ENCODE measurements around the gene COL27A1. TPM values are rescaled to one million over a fixed set of nuclear protein-coding genes. Genes with fewer than 3 reads are reported as not detected.
"Not testable (repeated sequence)": the region's sequence is repeated elsewhere in the genome, so short reads cannot be mapped to it uniquely, and the experiment has no call there.

The COL27A1 gene
- total and polyA plus RNA-seq, 2 experiments from 2014 or later: 10.5 to 18.0 TPM

DNA sequence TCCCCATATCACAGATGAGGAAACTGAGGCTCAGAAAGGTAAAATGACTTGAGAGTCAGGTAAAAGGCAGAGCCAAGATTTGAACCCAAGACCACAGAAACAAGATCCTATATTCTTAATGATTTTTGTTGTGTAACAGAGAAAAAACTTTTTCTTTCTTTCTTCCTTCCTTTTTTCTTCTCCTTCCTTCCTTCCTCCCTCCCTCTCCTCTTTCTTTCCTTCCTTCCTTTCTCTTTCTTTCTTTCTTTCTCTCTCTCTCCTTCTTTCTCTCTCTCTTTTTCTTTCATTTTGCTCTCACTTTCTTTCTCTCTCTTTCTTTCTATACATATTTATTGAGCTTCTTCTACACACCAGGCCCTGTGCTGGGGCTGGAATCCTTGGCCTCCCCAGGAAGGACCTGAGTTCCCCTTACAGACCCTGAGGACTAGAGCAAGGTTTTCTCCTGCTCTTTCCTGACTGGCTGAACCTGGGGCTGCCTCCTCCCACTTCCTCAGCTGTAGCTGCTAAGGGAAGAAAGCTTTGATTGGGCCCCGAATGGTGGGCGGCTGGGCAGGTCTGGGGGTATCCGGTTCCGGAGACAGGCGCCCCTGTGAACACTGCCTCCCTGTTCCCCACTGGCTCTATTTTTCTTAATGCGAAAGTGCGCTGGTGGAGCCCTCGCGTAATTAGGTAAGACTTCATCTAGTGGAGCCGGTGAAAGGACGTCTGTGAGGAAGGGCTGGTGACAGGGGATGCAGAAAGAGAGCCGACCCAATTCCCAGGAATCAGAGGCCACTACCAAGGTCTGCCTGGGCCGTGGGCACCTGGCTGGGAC lies 28.9 kb upstream of the COL27A1 start:
- Mint-ChIP-seq H3K4me3 (no peak overlapping the region), H3K36me3 (ENCODE audit: low read depth) (no peaks in the 10 kb centered on the region; the same call in 2 of the 3 replicates), H3K27ac (no peak overlapping the region), H3K27me3 (ENCODE audit: insufficient read depth, low read depth, poor library complexity) (peaks cover 6% of the 10 kb centered on the region), H3K9me3 (no peaks in the 10 kb centered on the region), H3K4me1 (peaks cover 7% of the 10 kb centered on the region)
- H4K20me1 ChIP-seq (replicated peaks; ENCODE audit: insufficient read depth): no peaks in the 10 kb centered on the region
- peak overlapping the region; percentile 66; the same call in 1 of the 2 replicates for H3K4me2 ChIP-seq
- H3K36me3 ChIP-seq (ENCODE audit: insufficient read depth): no peaks in the 10 kb centered on the region
- TF ChIP-seq EZH2phosphoT487 (IDR thresholded peaks at IDR 0.05; ENCODE audit: unreplicated experiment) (no peak), ETS1 (IDR thresholded peaks at IDR 0.05) (no peak), JUNB (IDR thresholded peaks at IDR 0.05; ENCODE audit: unreplicated experiment) (no peak), ZNF331 (CRISPR knock-in tag; IDR thresholded peaks at IDR 0.05; ENCODE audit: low read depth) (no peak), EZH2 (IDR thresholded peaks at IDR 0.05; ENCODE audit: low read depth, unreplicated experiment) (no peak)
- TF ChIP-seq, protein P1, sequence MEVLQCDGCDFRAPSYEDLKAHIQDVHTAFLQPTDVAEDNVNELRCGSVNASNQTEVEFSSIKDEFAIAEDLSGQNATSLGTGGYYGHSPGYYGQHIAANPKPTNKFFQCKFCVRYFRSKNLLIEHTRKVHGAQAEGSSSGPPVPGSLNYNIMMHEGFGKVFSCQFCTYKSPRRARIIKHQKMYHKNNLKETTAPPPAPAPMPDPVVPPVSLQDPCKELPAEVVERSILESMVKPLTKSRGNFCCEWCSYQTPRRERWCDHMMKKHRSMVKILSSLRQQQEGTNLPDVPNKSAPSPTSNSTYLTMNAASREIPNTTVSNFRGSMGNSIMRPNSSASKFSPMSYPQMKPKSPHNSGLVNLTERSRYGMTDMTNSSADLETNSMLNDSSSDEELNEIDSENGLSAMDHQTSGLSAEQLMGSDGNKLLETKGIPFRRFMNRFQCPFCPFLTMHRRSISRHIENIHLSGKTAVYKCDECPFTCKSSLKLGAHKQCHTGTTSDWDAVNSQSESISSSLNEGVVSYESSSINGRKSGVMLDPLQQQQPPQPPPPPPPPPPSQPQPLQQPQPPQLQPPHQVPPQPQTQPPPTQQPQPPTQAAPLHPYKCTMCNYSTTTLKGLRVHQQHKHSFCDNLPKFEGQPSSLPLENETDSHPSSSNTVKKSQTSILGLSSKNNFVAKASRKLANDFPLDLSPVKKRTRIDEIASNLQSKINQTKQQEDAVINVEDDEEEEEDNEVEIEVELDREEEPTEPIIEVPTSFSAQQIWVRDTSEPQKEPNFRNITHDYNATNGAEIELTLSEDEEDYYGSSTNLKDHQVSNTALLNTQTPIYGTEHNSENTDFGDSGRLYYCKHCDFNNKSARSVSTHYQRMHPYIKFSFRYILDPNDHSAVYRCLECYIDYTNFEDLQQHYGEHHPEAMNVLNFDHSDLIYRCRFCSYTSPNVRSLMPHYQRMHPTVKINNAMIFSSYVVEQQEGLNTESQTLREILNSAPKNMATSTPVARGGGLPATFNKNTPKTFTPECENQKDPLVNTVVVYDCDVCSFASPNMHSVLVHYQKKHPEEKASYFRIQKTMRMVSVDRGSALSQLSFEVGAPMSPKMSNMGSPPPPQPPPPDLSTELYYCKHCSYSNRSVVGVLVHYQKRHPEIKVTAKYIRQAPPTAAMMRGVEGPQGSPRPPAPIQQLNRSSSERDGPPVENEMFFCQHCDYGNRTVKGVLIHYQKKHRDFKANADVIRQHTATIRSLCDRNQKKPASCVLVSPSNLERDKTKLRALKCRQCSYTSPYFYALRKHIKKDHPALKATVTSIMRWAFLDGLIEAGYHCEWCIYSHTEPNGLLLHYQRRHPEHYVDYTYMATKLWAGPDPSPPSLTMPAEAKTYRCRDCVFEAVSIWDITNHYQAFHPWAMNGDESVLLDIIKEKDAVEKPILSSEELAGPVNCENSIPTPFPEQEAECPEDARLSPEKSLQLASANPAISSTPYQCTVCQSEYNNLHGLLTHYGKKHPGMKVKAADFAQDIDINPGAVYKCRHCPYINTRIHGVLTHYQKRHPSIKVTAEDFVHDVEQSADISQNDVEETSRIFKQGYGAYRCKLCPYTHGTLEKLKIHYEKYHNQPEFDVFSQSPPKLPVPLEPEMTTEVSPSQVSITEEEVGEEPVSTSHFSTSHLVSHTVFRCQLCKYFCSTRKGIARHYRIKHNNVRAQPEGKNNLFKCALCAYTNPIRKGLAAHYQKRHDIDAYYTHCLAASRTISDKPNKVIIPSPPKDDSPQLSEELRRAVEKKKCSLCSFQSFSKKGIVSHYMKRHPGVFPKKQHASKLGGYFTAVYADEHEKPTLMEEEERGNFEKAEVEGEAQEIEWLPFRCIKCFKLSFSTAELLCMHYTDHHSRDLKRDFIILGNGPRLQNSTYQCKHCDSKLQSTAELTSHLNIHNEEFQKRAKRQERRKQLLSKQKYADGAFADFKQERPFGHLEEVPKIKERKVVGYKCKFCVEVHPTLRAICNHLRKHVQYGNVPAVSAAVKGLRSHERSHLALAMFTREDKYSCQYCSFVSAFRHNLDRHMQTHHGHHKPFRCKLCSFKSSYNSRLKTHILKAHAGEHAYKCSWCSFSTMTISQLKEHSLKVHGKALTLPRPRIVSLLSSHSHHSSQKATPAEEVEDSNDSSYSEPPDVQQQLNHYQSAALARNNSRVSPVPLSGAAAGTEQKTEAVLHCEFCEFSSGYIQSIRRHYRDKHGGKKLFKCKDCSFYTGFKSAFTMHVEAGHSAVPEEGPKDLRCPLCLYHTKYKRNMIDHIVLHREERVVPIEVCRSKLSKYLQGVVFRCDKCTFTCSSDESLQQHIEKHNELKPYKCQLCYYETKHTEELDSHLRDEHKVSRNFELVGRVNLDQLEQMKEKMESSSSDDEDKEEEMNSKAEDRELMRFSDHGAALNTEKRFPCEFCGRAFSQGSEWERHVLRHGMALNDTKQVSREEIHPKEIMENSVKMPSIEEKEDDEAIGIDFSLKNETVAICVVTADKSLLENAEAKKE (CRISPR knock-in tag; IDR thresholded peaks at IDR 0.05): no peak
- ATAC-seq: peak; percentile 81
- no peak overlapping the region for H3K4me3 ChIP-seq
- no peaks in the 10 kb centered on the region for H3K79me2 ChIP-seq (replicated peaks; ENCODE audit: insufficient read depth)
- H3K27ac ChIP-seq (ENCODE audit: low read depth): no peak overlapping the region
- peak overlapping the region; percentile 97 for H2AFZ ChIP-seq
- no peaks in the 10 kb centered on the region for H3K9me2 ChIP-seq (ENCODE audit: insufficient read depth)
- H3K4me1 ChIP-seq (ENCODE audit: insufficient read depth): peaks cover 3% of the 10 kb centered on the region; the same call in 1 of the 2 replicates
- DNase-seq (ENCODE audit: low spot score): peak; percentile 69
- H3F3A ChIP-seq (replicated peaks; ENCODE audit: low read depth): no peaks in the 10 kb centered on the region
- H3K27me3 ChIP-seq (ENCODE audit: insufficient read depth): no peaks in the 10 kb centered on the region

- not testable (repeated sequence) for ATAC-seq; H3K36me3 ChIP-seq (ENCODE audit: insufficient read depth); H3K4me2 ChIP-seq; H3K9me3 Mint-ChIP-seq; H3K4me3 ChIP-seq; H3K27ac Mint-ChIP-seq; H3K27me3 Mint-ChIP-seq (ENCODE audit: insufficient read depth, low read depth, poor library complexity); H3K79me2 ChIP-seq (replicated peaks; ENCODE audit: insufficient read depth); DNase-seq (ENCODE audit: low spot score); H2AFZ ChIP-seq; H3F3A ChIP-seq (replicated peaks; ENCODE audit: low read depth); H3K36me3 Mint-ChIP-seq (ENCODE audit: low read depth); H3K9me2 ChIP-seq (ENCODE audit: insufficient read depth); H3K4me3 Mint-ChIP-seq; H4K20me1 ChIP-seq (replicated peaks; ENCODE audit: insufficient read depth); H3K27me3 ChIP-seq (ENCODE audit: insufficient read depth); H3K27ac ChIP-seq (ENCODE audit: low read depth)
- peaks cover 12% of the 10 kb centered on the region for H3K4me1 ChIP-seq (ENCODE audit: insufficient read depth)
- H3K4me1 Mint-ChIP-seq: peaks cover 13% of the 10 kb centered on the region
These were observed 26.6 kb upstream of the COL27A1 start for GRCh38 chr9:114128759-114129158.

Data from GM23338 (cell line).